Suppressor macrophage treated with lipopolysaccharide for 4 hours (primary cell): Measurements from ENCODE around the gene MTCH1.
"Not testable (repeated sequence)": the region's sequence is repeated elsewhere in the genome, so short reads cannot be mapped to it uniquely, and the experiment has no call there.

Experiments used
- DNase-seq: peaks from one replicate; pipeline ENCODE4 v3.0.0-alpha.2; 2020

The MTCH1 gene

DNA sequence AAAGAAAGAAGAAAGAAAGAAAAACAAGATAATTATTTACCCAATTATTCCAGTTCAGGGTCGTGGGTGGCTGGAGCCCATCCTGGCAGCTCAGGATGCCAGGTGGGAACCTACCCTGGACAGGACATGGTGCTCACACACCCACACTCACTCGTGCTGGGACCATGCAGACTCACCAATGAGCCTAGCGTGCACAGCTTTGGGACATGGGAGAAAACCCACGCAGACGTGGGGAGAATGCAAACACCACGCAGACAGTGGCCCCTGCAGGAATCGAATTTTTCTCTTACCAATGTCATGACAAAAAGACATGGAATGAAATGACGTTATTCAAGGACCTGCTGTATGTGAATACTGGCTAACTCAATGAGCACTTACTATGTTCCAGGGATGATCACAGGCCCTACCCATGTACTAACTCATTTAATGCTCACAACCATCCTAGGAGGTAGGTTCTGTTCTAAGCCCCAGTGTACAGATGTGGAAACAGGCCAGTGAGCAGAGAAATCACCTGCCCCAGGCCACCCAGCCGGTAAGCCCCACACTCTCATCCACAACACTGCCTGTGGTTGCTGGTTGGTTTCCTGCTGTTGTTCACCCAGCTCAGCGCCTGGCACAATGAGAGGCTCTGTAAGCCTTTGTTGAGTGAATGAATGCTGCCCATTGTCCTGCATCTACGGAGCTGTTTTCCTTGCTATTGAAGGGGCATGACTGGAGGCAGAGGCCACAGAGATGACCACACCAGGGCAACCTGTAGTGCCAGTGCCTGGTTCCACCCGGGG is 38.2 kb downstream of the MTCH1 start:
- DNase-seq, result no peak

DNA sequence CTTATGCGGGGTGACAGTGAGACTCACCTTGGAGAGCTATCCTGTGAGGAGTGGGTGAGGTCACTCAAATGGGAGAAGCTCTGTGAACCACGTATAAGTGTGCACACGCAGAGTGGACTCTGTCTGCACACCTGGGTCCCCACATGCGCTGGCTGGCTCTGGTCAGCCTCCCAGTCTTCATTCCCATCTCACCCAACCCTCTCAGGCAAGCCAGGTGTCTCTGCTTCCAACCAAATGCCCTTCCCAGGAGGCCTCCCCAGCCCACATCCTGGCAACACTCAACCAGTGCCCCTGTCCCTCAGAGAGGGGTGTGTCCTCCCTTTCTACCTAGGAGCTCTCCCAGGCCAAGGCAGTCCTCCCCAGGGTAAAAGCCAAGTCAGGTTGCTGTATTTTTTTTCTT is 39.5 kb downstream of the MTCH1 start:
- no peak for DNase-seq

DNA sequence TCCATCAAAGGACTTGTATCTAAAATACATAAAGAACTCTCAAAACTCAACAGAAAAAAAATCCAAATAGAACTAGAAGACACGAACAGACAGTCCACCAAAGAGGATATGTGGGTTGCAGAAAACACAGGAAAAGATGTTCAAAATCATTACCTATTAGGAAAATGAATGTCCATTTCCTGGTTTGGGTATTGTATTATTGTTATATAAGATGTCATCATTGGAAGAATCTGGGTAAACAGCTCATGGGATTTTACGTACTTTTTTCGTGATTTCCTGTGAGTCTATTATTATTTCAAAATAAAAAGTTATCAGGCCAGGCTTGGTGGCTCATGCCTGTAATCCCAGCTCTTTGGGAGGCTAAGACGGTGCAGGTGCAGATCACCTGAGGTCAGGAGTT is 40.7 kb downstream of the MTCH1 start:
- DNase-seq, result no peak

DNA sequence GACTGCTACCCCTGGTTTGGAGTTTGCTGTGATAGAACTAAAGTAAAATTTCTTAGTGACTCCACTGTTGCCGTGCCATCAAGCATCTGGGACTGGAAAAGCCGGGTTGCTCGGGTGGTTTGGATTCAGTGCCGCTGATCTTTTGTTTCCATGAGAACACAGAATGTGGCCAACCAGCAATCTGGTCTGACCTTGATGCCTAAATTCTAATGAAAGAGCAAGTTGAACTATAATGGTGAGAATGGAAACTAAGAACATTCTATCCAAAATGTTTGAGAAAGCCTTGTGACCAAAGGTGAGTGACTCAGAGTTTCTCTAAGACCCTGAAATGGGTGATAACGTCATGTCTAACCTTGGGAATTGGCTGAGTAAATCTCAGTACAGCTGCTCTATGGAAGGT is 41.3 kb downstream of the MTCH1 start:
- no peak for DNase-seq

DNA sequence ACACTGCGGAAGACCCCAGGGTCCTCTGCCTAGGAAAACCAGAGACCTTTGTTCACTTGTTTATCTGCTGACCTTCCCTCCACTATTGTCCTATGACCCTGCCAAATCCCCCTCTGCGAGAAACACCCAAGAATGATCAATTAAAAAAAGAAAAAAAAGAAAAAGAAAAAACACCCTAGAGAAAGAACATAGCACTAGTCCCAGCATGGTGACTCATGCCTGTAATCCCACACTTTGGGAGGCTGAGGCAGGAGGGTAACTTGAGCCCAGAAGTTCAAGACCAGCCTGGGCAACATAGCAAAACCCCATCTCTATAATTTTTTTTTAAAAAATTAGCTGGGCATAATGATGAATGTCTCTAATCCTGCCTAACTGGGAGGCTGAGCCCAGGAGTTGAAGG is 43.7 kb downstream of the MTCH1 start:
- DNase-seq, result not testable (repeated sequence)

DNA sequence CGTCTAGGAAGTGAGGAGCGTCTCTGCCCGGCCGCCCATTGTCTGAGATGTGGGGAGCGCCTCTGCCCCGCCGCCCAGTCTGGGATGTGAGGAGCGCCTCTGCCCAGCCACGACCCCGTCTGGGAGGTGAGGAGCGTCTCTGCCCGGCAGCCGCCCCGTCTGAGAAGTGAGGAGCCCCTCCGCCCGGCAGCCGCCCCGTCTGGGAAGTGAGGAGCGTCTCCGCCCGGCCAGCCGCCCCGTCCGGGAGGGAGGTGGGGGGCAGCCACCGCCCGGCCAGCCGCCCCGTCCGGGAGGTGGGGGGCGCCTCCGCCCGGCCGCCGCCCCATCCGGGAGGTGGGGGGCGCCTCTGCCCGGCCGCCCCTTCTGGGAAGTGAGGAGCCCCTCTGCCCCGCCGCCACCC is 44.4 kb downstream of the MTCH1 start:
- not testable (repeated sequence) for DNase-seq

DNA sequence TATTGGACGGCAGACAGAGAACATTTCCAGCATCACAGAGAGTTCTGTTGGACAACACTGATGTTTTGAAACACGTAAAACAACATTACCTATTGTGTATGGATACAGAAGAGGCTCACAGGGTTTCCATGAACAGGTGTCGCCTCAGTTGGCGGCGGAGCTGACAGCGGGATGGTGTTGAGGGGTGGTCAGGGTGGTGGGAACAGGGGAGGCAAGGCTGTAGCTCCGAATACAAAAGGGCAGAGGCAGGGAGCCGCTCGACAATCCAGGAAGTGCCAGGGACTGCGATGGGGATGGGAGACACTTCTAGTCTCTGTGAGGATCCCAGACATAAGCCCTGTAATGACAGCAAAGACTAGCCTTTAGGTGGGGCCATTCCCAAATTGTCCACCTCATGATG is 46.0 kb downstream of the MTCH1 start:
- no peak for DNase-seq

DNA sequence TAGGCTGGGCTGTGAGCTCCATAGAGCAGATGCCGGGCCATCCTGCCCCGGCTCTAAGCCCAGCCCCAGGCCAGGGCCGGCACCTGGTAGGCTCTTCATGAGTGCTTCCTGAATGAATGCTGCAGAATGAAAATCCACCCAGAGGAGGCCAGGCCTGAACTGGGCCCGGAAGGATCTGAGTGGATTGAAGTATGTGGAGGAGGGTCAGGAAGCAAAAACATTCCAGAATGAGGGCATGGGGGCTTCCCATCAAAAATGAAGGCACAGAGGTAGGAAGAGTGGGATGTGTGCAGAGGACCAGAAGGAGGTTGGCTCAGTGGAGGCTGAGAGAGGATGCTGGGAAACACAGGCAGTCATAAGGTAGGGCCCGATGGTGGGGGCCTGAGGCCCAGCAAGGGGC is 47.0 kb downstream of the MTCH1 start:
- not testable (repeated sequence) for DNase-seq

DNA sequence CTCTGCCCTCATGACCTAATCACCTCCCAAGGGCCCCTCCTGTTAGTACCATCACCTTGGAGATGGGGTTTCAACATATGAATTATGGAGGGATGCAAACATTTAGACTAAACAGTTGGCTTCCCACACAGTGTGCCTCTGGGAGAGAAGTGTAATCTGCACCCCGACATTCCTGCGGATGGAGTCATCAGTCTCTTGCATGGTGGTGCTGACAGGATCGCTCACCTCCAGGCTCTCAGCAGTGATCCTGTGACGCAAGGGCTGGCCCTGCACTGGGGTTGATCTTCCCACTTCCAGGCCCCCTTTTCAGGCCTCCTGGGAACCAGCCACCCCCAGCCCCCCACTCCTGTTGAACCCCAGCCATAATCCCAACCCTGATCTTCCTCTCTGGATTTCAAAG is 47.5 kb downstream of the MTCH1 start:
- DNase-seq, result no peak

DNA sequence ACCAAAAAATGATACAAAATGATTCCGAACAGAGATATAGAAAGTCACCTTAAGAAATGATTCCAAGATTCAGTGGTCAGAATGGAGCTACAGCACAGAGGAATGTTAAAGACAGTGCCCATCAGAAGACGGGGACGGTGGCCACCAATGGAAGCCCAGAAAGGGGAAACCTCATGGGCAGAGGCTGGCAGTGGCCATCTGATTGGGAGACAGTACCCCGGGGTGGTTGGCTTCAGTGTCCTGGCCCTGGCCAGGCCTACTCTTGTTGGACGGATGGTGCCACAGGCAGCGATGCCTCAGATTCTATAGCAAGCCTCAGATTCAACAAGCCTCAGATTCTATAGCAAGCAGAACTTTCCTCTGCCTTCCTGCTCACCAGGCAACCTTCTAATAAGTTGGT is 48.1 kb downstream of the MTCH1 start:
- DNase-seq, result no peak

DNA sequence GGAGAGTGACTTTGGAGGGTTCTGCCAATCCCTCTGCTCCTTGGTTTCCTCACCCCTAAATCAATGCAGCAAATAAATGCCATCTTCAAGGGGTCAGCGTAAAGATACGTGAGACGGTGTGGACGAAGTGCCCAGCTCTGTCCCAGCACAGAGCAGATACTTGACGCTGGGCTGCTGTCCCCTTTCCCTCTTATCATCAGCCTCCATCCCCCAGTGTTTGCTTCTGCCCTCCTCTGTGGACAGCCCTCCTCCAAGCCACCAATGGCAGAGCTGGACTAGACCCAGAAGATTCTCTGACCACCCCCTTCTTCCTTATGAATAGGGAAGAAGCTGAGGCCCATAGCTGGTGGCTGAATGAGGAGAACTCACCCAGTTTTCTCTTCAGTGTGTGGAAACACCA is 49.2 kb downstream of the MTCH1 start:
- DNase-seq, result no peak

DNA sequence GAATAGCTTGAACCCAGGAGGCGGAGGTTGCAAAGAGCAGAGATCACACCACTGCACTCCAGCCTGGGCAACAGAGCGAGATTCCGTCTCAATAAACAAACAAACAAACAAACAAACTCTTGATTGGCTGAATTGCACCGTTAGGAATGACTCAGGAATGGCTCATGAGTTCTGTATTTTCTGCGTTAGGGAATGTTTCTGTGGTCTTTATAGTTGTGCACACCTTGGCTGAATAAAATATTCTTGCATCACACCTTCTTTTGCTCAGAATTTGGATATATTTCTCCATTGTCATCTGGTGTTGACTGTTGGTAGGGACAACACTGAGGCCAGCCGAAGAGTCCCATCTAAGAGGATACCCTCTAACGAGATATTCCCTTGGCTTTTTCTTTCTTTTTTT is 51.1 kb downstream of the MTCH1 start:
- DNase-seq, result no peak

DNA sequence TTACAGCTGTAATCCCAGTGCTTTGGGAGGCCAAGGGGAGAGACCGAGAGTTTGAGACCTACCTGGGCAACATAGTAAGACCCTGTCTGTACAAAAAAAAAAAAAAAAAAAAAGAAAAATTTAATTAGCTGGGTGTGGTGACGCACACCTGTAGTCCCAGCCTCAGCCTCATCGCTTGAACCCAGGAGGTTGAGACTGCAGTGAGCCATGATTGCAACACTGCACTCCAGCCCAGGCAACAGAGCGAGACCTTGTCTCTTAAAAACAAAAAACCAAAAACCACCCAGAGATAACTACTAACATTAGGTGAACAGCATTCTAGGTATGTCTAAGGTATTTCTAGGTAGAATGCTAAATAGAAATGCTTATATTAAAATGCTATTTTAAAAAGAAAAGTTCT is 52.5 kb downstream of the MTCH1 start:
- no peak for DNase-seq

DNA sequence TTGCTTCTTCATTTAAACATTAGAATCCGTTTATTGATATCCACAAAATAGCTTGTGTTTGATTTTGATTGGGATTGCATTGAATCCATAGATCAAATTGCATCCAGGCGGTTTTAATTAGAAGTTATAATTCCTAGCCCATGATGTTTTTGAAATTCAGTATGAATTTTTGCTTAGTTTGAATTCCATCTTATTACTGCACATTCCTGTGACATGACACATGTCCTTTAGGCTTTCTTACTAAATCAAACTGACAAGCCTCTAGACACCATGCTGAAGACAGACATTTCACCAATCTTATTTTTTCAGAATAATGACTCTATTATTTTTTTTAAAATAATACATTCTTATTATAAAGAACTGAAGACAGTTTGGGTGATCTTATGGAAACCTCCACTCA is 52.9 kb downstream of the MTCH1 start:
- no peak for DNase-seq

DNA sequence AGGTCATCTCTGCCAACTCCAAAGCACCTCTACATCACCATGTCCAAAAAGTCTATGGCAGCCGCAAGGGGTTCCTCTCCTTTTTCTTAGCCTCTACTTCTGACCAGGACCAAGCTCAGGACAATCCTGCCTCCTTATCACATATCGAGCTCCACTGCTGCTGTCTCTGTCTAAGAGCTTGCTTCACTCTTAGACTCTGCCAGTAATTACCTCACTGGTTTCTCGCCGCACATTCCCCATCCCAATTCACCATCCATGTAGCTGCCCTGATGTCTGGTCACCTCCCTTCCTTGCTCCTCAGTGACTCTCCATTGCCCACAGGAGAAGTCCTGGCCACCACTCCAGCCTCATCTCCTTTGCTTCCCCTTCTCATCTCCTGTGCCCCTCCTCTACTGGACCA is 55.5 kb downstream of the MTCH1 start:
- DNase-seq, result no peak

DNA sequence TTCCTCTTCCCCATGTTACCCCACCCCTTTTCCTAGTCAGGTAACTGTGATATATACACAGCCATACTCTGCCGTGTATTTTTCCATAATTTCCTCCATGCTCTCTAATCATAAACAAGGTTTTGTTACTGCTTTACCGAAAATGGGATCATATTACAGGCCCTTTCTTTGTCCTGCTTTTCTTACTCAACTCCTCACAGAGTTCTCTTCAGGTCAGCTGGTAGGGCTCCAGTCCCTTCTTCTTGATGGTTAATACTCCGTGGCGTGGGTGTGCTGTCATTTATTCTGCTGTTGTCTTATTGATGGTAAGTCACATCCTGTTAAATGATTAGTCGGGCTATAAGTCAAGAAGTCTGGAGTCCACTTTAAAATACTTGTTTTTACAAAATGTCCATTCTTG is 56.4 kb downstream of the MTCH1 start:
- DNase-seq, result no peak

DNA sequence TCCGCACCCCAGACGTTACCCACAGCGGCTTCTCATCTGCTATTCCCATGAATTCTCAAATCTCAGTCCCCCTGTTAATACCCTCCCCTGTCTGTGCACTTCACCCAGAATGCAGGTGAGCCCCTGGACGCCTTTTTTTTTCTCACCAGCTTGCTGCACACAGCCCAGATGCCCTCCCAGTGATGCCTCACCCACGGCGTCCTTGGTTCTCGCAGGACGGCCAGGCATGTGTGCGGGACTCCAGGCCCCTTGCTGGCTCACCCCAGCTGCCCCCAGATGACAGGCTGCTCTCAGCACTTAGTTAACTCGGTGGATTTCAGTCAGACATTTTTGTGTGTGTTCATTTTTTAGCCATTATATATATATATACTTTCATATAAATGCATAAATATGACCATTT is 56.8 kb downstream of the MTCH1 start:
- DNase-seq, result no peak

DNA sequence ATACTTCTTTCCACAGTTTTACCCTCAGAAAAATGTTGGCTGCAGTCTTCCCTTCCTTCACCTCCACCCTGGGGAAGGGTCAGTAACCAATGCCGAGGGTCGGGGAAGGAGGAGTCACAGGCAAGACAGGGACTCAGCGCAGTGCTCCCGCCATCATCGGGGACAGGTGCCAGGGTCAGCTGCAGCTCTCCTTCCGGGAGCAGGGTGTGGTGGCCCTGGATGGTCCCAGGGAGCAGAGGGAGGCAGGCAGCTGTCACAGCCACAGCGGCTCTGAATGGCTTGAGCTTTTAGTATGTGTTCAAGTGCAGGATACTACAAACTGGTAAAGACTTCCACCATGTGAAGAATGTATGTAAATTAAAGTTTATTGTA is 57.5 kb downstream of the MTCH1 start:
- no peak for DNase-seq

DNA sequence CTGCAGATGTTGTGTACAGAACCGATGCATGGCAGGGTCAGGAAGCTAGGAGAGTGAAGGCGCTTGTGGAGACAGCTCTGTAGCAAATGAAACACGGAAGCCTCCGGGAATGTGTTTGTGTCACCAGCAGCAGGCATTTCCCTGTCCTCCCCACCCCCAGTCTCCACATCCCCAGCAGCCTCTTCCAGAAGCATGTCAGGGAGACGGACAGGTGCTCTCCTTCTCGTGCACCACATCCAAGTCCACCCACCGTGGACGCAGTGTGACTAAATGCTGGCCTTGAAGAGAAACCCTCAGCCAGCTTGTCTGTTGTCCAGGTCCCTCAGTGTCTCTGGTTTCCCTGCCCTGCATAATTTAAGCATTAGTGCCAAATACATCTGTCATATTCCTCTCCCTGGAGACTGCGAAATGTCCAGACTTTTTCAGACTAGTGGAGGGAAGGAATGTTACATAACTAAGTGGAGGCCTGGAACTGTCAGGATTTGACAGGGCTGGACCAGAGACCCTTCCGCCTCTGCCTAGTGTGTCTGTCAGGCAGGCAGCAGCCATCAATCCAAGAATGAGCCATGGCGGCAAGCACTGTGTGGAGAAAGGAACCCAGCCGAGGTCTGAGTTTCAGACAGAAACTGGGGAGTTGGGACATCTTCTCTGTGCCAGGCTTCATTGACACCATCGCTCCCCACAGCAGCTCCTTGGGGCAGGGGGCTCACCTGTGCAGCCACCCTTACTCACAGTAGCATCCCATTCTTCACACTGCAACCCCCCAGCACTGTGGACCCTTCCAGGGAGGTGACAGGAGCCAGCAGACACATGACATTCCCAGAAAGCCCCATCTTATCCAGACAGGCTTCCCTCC is 58.1 kb downstream of the MTCH1 start:
- no peak for DNase-seq

DNA sequence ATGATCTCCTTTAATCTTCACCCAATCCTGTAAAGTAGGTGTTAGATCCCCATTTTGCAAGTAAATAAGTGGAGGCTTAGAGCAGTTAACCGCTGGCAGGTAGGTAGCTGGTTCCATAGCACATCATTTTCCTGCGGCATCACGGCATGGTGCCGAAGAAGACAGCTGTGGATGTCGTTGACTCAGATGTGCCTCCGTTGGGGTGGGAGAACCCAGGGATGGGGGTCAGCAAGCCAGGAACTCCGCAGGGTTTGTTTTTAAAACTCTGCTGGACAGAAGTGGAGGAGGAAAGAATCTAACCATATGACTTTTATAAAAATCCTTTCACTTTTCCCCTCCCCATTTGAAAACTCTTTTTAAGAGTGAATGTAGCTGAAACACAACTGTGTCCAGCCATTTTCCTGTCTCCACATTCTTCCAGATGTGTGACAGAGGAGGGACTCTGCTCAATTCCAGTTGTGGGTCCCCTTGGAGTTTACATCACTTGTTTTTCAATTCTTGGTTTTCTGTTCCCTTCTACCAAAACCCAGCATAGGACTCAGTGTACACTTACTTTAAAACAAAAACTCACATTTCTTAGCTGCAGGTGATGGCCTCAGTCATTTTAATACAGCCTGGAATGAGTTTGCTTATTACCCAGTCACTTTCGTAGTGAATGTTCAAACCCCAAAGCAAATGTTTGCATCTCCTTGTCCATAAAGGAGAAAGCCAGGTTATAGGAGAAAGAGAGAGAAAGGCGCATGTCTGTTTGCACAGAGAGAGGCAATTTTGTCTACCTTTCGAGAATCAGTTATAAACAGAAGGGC is 59.1 kb downstream of the MTCH1 start:
- no peak for DNase-seq

DNA sequence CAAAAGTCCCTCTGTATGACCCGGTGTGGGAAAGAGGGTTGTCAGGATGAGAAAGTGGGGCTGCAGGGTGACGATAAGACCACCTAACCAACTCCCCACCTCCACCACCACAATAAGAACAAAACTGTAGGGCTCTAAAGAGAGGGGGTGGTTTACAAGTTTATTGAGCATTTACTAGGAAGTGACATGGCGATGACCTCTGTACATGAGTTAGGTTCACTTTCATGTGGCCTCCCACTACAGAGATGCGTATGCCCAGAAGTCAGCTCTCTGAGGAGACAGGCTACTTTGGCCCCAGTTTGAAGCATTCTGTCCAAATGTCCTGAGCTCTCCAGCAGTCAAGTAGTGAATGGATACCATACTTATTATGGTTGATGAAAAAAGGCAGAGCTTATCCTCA is 60.2 kb downstream of the MTCH1 start:
- DNase-seq, result no peak

DNA sequence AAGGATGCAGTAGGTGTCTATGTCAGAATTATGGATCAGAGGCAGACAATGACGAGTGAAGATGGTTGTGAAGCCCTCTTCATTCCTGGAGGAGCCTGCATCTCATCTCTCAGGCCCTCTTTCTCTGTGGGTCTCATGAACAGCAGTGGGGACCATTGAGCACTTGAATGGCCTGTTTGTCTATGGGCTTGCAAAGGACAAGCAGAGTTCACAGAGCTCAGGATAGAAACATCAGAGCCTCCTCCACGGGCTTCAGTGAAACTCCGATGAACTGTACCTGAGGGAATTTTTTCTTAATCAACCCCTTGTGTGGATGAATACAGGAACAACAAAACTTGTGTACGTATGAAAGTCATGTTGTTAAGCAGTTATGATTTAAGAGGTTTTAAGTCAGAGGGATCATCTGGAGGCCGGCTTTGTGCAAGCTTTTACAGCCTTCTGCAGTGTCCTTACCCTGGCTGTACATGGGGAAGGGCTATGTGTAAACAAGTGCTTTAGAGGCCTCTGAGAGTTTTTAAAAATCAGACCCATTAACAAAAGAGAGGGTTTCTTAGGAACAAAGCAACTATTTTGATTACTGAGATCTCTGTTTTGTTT is 61.1 kb downstream of the MTCH1 start:
- no peak for DNase-seq

DNA sequence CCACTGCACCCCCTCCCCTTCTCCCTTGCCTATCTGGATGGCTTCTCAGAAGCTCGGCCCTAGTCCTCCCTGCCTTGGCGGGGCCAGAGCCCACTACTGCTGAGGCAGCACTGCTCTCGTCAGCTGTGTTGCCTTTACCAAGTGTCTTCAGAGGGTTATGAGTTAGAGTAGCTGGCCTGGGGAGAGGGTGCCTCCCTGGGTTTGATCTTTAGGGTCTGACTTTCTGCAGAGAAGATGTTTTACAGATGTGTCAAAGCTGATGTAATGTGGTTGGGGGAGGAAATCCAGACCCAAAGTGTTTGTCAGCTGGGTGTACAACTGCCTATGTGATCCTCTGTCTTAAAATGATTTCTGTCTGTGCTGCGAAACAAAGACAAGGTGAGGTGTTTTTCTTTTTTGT is 61.9 kb downstream of the MTCH1 start:
- no peak for DNase-seq
